Tibial nerve (tissue), 4 donors: Measurements from ENCODE around the gene TEAD3. TPM values are rescaled to one million over a fixed set of nuclear protein-coding genes. Genes with fewer than 3 reads are reported as not detected.

ENCODE experiments used
- DNase-seq, 2 donors: peaks; one replicate each; pipeline ENCODE4 v3.0.0-alpha.2; 2019; ENCODE audit warnings: low spot score in 2 of 2
- H3K27ac ChIP-seq, 4 donors: fragments of 200-600 bp; sonication (generic) in 3 of 4; one replicate each; pipeline ENCODE4 v1.5.1; 2017 to 2019; ENCODE audit warnings: mild to moderate bottlenecking in 1 of 4
- H3K27me3 ChIP-seq, 2 donors: fragments of 200-600 bp; sonication (generic) in 1 of 2; one replicate each; pipeline versions ENCODE4 v1.5.1 to v1.6.0; 2017 to 2019
- H3K36me3 ChIP-seq, 3 donors: fragments of 200-600 bp; sonication (generic); one replicate each; pipeline ENCODE4 v1.5.1; 2018 to 2019
- H3K4me1 ChIP-seq, 4 donors: fragments of 200-600 bp; sonication (generic) in 3 of 4; one replicate each; pipeline ENCODE4 v1.5.1; 2017 to 2019
- H3K4me3 ChIP-seq, 4 donors: fragments of 200-600 bp; sonication (generic) in 3 of 4; one replicate each; pipeline ENCODE4 v1.5.1; 2017 to 2019; ENCODE audit warnings: mild to moderate bottlenecking in 1 of 4, moderate library complexity in 1 of 4
- H3K9me3 ChIP-seq, 4 donors: fragments of 200-600 bp; sonication (generic) in 3 of 4; one replicate each; pipeline ENCODE4 v1.5.1; 2017 to 2019
- EP300 ChIP-seq, 2 donors: sonication (generic); formaldehyde crosslinking; IDR thresholded peaks; one replicate each; pipeline ENCODE4 v1.6.1; 2017; ENCODE audit warnings: antibody characterized with exemption in 2 of 2, mild to moderate bottlenecking in 1 of 2
- POLR2A ChIP-seq, 2 donors: fragments of 450-650 bp; IDR thresholded peaks; one replicate each; pipeline ENCODE4 v1.6.1; 2017; ENCODE audit warnings: antibody characterized with exemption in 2 of 2, mild to moderate bottlenecking in 2 of 2, moderate library complexity in 2 of 2
- WGBS, 2 donors: methylation state at CpG; one replicate each; pipeline ENCODE4 v1.1.5; 2018; 5-methylcytosine and 5-hydroxymethylcytosine counted together
- total RNA-seq, 4 donors: library from RNA; depleted of rRNA; stranded (reverse); fragments of >200 nt; gene quantifications; one replicate each; pipeline ENCODE4 v1.1.0, GENCODE V29; 2016
- TF ChIP-seq, protein P1 (sequence below), 5 experiments: fragments of 200-600 bp in 3 of 5; fragments of 450-650 bp in 2 of 5; sonication (generic) in 3 of 5; IDR thresholded peaks; one replicate each; pipeline ENCODE4 v1.5.1; 2016 to 2019; ENCODE audit warnings: antibody characterized with exemption in 5 of 5, mild to moderate bottlenecking in 3 of 5, moderate library complexity in 2 of 5

Gene TEAD3
- total RNA-seq, 4 donors from 2014 or later = 9.8 to 20.1 (median 13.6) TPM

- peaks cover 0 to 81% (median 29%) of the 10 kb centered on the region in 4 donors for H3K4me1 ChIP-seq
- no peak overlapping the region for H3K4me3 ChIP-seq
- DNase-seq = no peak
- H3K27me3 ChIP-seq = no peaks in the 10 kb centered on the region
- 83 to 87% methylated on average over 7 of the region's 7 CpGs for WGBS, 2 donors
- no peak for TF ChIP-seq POLR2A (IDR thresholded peaks at IDR 0.05)
- TF ChIP-seq EP300 (IDR thresholded peaks at IDR 0.05) = no peak
- TF ChIP-seq, protein P1, sequence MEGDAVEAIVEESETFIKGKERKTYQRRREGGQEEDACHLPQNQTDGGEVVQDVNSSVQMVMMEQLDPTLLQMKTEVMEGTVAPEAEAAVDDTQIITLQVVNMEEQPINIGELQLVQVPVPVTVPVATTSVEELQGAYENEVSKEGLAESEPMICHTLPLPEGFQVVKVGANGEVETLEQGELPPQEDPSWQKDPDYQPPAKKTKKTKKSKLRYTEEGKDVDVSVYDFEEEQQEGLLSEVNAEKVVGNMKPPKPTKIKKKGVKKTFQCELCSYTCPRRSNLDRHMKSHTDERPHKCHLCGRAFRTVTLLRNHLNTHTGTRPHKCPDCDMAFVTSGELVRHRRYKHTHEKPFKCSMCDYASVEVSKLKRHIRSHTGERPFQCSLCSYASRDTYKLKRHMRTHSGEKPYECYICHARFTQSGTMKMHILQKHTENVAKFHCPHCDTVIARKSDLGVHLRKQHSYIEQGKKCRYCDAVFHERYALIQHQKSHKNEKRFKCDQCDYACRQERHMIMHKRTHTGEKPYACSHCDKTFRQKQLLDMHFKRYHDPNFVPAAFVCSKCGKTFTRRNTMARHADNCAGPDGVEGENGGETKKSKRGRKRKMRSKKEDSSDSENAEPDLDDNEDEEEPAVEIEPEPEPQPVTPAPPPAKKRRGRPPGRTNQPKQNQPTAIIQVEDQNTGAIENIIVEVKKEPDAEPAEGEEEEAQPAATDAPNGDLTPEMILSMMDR (IDR thresholded peaks at IDR 0.05) = no peak
- H3K36me3 ChIP-seq = no peaks in the 10 kb centered on the region
- peak overlapping the region in 2 of 4 donors; percentile 77 to 87 for H3K27ac ChIP-seq
- no peaks in the 10 kb centered on the region for H3K9me3 ChIP-seq
Measured at GRCh38 chr6:35492974-35493284, 4.0 kb downstream of the TEAD3 start.

- Histone ChIP-seq H3K36me3 (no peaks in the 10 kb centered on the region), H3K27me3 (no peaks in the 10 kb centered on the region), H3K4me3 (no peak overlapping the region), H3K27ac (peak overlapping the region in 3 of 4 donors; percentile 34 to 87 (median 77)), H3K9me3 (no peaks in the 10 kb centered on the region), H3K4me1 (peaks cover 0 to 81% (median 24%) of the 10 kb centered on the region in 4 donors)
- TF ChIP-seq, protein P1 (IDR thresholded peaks at IDR 0.05) = no peak
- no peak for TF ChIP-seq EP300 (IDR thresholded peaks at IDR 0.05)
- TF ChIP-seq POLR2A (IDR thresholded peaks at IDR 0.05) = no peak
- WGBS, 2 donors = 47 to 53% methylated on average over 7 of the region's 7 CpGs
- no peak for DNase-seq
Measured at GRCh38 chr6:35492258-35492973, 4.5 kb downstream of the TEAD3 start.

DNA sequence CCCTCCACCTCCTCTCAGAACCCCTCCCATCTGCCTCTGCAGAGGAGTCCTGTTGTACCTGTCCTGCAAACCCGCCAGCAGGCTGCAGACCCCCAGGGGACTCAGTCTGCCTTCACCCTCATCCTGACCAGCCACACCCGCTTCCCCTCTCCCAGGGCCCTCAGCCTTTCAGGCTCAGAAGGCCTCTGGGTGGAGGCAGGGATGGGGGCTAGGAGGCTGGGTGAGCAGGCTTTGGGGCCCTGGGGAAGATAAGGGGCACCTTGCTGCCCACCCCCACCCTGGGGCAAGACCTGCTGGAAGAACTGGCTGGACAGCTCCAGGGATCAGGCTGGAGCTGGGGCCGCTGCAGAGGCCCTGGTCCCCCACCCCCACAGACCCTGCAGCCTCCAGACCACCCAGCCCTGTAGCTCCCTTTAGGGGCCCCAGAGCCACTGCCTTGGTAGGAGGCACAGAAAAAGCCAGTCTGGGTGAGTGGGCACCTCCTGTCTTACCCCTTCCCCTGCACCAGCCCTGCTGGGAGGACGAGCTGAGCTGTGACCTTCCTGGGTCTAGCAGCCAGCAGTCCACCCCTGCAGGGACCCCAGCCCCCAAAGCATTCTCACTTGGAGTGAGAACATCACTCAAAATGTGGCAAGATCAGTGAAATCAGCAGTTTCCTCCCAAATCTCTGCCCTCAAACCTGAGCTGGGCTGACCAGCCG is 5.2 kb downstream of the TEAD3 start:
- Histone ChIP-seq H3K36me3 (no peaks in the 10 kb centered on the region), H3K4me3 (no peak overlapping the region), H3K9me3 (no peaks in the 10 kb centered on the region), H3K4me1 (peaks cover 0 to 86% (median 24%) of the 10 kb centered on the region in 4 donors), H3K27me3 (no peaks in the 10 kb centered on the region), H3K27ac (peak overlapping the region in 3 of 4 donors; percentile 34 to 87 (median 77))
- 61 to 65% methylated on average over 4 of the region's 5 CpGs for WGBS, 2 donors
- TF ChIP-seq, protein P1 (IDR thresholded peaks at IDR 0.05) = no peak
- TF ChIP-seq POLR2A (IDR thresholded peaks at IDR 0.05) = no peak
- TF ChIP-seq EP300 (IDR thresholded peaks at IDR 0.05) = no peak
- DNase-seq = no peak

DNA sequence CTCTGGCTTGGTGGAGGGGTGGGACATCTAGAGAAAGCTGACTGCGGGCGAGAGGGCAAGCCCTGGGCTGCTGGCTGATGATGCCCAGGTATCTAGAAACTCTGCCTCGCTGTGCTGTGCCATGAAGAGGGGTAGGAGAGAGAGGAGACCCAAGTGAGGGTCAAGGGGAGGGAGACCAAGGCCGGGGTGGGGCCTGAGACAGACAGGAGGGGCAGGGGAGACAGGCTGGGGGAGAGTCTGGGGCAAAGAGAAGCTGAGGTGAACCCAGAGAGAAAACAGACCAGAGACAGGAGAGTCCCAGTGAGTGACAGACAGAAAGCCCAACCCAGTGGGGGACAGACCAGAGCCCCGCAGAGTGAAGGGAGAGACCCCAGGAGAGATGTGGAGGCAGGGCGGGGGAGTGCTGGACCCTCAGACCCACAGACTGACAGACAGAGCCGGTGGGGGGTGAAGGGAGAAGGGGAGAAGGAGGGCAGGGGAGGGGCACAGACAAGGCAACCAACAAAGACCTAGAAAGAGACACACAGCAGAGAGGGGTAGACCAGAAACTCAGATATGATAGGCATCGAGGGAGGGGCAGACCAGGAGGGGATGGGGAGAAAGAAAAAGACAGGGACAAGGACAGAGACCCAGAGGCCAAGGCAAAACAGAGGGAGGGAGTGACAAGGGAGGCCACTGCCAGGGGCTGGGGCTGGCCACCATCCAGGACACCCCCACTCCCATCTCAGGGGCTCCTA is 5.9 kb downstream of the TEAD3 start:
- 52 to 66% methylated on average over 8 of the region's 8 CpGs for WGBS, 2 donors
- TF ChIP-seq, protein P1 (IDR thresholded peaks at IDR 0.05) = no peak
- TF ChIP-seq POLR2A (IDR thresholded peaks at IDR 0.05) (no peak), EP300 (IDR thresholded peaks at IDR 0.05) (no peak)
- H3K4me3 ChIP-seq = no peak overlapping the region

More for the DNA sequence above, 5.9 kb downstream of the TEAD3 start:
- no peaks in the 10 kb centered on the region for H3K9me3 ChIP-seq
- H3K36me3 ChIP-seq = no peaks in the 10 kb centered on the region
- DNase-seq = no peak
- no peaks in the 10 kb centered on the region for H3K27me3 ChIP-seq
- H3K4me1 ChIP-seq = peaks cover 0 to 87% (median 28%) of the 10 kb centered on the region in 4 donors
- peak overlapping the region; percentile 34 to 87 (median 70) for H3K27ac ChIP-seq
